Choroid plexus epithelial cell (primary cell): ENCODE data around the gene UTS2B.

Source experiments
- DNase-seq: peaks from one replicate; pipeline ENCODE4 v3.0.0-alpha.2; 2010; ENCODE audit warnings: low read depth
- H3K4me3 ChIP-seq: 2 replicates; pipeline ENCODE4 v1.5.1; 2011; ENCODE audit warnings: low read depth, mild to moderate bottlenecking, control low read depth, low read length, moderate library complexity
- TF ChIP-seq, protein P1 (sequence below): conservative IDR thresholded peaks from 2 replicates; pipeline ENCODE4 v1.5.1; 2011; ENCODE audit warnings: low read depth, mild to moderate bottlenecking, control low read depth, inconsistent platforms, low read length, moderate library complexity

Gene UTS2B

DNA sequence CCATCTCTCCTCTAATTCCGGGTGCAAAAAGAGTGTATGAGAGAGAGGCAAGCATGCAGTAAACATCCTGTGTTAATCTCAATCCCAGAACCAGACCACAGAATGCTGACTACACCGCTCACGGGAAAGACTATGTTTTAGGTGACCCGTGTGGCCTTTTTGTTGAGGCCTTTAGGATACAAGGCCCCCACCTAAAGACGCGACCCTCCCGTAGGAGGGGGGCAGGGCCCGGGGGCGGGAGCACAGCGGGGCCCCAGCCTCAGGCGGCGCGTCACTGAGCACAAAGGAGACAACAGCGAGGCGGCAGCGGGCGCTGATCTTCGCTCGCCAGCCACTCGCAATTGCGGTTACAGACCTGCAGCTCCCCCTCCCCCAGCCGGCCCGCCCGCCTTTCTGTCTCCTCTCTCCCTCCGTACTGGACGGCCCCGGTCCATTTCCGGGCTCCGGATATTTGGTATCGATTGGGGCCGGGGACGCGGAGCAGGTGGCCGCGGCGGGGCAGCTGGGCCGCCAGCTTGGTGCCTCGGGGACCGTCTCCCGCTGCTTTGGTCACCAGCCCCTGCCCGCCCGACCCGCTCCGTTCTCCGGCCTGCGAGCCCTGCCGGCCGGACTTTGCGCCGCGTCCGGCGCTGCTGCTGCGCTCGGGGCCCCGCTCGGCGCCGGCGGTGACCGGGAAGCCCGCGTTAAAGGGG is 1.2 kb downstream of the UTS2B start, which contains the start of gene CCDC50:
Gene CCDC50, plus strand, starts transcription at position 433 of the 692 bp plus-strand sequence. CDS start 281 bp downstream, outside the sequence.
- TF ChIP-seq, protein P1, sequence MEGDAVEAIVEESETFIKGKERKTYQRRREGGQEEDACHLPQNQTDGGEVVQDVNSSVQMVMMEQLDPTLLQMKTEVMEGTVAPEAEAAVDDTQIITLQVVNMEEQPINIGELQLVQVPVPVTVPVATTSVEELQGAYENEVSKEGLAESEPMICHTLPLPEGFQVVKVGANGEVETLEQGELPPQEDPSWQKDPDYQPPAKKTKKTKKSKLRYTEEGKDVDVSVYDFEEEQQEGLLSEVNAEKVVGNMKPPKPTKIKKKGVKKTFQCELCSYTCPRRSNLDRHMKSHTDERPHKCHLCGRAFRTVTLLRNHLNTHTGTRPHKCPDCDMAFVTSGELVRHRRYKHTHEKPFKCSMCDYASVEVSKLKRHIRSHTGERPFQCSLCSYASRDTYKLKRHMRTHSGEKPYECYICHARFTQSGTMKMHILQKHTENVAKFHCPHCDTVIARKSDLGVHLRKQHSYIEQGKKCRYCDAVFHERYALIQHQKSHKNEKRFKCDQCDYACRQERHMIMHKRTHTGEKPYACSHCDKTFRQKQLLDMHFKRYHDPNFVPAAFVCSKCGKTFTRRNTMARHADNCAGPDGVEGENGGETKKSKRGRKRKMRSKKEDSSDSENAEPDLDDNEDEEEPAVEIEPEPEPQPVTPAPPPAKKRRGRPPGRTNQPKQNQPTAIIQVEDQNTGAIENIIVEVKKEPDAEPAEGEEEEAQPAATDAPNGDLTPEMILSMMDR: no peak
- peak within 1 kb of the TSS; percentile 84 for H3K4me3 ChIP-seq
- DNase-seq: peak; percentile 85

- TF ChIP-seq, protein P1: no peak
- peak overlapping the region; percentile 84 for H3K4me3 ChIP-seq
- DNase-seq: no peak
These were observed 1.9 kb downstream of the UTS2B start for GRCh38 chr3:191328383-191328961.

DNA sequence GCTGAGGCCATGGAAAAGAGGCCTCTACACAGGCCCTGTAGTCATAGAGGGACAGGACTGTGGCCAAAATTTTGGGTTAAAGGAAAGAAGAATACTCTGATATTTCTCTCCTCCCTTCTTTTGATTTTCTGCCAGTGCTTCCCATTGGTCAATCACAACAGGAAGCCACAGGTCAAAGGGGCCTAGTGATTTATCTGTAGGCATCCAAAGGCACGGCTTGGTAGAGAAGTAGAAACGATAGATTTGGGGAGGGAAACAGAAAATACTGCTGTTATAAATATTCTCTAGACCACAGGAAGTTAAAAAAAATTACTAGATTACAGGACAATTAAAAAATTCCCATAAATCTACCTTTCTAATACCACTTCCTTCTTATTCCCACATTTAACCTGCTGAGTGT is 2.8 kb downstream of the UTS2B start:
- no peak overlapping the region for H3K4me3 ChIP-seq
- DNase-seq: no peak
- TF ChIP-seq, protein P1: no peak

DNA sequence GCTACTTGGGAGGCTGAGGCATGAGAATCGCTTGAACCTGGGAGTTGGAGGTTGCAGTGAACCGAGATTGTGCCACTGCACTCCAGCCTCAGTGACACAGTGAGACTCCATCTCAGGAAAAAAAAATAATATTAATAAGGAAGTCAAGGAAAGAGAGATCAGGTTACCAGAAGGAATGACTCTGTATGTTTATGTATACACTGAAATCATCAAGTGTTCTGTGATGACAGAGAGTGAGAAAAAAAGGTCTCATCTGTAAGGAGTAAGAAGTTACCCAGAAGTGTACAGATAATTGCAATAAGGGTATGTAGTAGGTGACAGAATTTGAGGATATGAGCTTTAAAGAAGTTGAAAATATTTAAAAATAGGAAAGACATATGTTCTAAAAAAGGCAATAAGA is 5.4 kb downstream of the UTS2B start:
- TF ChIP-seq, protein P1: no peak
- H3K4me3 ChIP-seq: no peak overlapping the region

DNA sequence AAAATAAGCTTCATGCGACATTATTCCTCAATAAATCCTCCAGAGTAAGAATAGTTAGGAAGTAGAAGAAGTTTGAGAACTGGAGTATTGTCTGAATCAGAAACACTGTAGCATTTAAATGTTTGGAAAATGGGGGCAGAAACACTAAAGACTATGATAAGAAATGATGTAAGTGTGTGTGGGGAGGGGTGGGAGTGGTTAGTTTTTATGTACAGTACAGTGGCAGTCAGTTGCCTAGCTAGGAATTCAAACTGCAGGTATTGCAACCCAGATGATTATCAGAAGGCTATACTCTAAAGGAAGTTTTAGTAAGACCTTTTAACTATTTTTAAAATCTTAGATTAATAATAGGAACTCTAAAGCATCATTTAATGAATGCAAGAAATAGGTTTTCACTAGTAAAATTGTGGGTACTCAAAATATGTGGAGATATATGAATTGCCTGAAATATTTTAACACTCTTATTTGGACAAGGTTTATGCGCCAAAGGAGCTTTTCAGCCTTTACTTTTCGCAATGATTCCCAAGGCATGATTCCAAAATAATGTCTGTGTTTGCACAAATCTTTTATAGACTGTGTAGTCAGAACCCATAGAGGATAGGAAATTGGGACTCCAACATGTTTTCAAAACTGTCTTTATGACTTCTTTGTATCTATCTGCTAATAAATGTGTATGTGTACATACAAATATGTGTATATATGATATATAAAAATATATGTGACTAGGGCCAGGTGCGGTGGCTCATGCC is 9.1 kb downstream of the UTS2B start:
- TF ChIP-seq, protein P1: no peak
- DNase-seq: no peak
- H3K4me3 ChIP-seq: no peak overlapping the region

More for the DNA sequence above, 5.4 kb downstream of the UTS2B start:
- DNase-seq: peak; percentile 35

- H3K4me3 ChIP-seq: no peak overlapping the region
- TF ChIP-seq, protein P1: no peak
- DNase-seq: no peak
These were observed 10.0 kb downstream of the UTS2B start for GRCh38 chr3:191320316-191320715.
